Stimulated activated CD4-positive, alpha-beta T cell treated with anti-CD3 and anti-CD28 coated beads, TNF-alpha, amount 100 ng/mL, for 4 hours (primary cell): ENCODE data around the gene CNST.
"Not testable (repeated sequence)": the region's sequence is repeated elsewhere in the genome, so short reads cannot be mapped to it uniquely, and the experiment has no call there.

ENCODE experiments used
- DNase-seq, 3 experiments: peaks; one replicate each; pipeline ENCODE4 v3.0.0-alpha.2; 2020; ENCODE audit warnings: low read depth in 3 of 3

The CNST gene

DNA sequence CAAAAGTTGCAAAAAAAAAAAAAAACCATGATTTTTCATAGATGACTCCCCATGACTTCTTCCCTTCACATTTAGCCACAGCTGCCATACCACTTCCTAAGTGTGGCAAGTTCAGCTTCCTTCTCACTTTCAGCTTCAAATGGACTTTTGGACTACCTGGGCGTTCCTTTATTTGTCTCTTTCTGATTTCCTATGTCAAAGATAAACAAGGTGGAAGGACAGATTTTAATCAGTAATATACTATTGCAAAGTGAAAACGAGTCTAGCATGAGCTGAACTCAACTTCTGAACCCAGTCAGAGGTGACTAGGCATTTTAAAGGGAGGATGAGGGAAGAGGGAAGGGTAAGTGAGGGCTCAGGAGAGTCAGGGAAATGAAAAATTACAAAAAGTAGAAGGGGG, 143.6 kb downstream of the CNST start:
- DNase-seq = no peak

DNA sequence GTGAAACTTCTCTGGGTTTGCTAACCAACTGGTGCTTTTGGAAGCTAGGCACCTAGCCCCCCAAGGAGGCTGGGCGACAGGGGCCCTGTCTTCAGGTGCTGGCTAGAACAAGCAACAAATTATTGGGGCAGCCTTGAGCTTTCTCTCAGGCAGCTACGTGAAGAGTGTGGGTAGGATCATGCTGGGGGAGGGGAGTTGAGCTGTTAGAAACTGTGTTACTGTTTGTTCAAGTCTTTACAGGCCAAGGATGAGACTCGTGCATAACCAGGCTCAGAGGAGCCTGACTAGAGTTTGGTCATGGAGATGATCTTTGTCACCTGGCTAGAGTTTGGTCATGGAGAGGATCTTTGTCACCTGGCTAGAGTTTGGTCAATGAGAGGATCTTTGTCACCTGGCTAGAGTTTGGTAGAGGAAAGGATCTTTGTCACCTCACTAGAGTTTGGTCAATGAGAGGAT, 145.3 kb downstream of the CNST start:
- no peak for DNase-seq

GRCh38 chr1:246712428-246712827, 146.2 kb downstream of the CNST start:
- not testable (repeated sequence) for DNase-seq
